Thyroid gland (tissue), 4 donors: ENCODE data around the gene ZNF629. TPM values are rescaled to one million over a fixed set of nuclear protein-coding genes. Genes with fewer than 3 reads are reported as not detected.

Experiments used
- DNase-seq, 2 donors: peaks; one replicate each; pipeline ENCODE4 v3.0.0-alpha.2; 2019
- H3K27ac ChIP-seq, 3 donors: fragments of 200-600 bp; sonication (generic); 1 replicate in 2 of 3; 2 replicates in 1 of 3; pipeline ENCODE4 v1.5.1; 2016 to 2019; ENCODE audit warnings: mild to moderate bottlenecking in 1 of 3, moderate library complexity in 1 of 3
- H3K27me3 ChIP-seq: fragments of 200-600 bp; sonication (generic); one replicate; pipeline ENCODE4 v1.5.1; 2019
- H3K36me3 ChIP-seq, 2 donors: fragments of 200-600 bp; sonication (generic); one replicate each; pipeline ENCODE4 v1.5.1; 2016 to 2019
- H3K4me1 ChIP-seq, 2 donors: fragments of 200-600 bp; sonication (generic); one replicate each; pipeline ENCODE4 v1.5.1; 2017 to 2019
- H3K4me3 ChIP-seq, 3 donors: fragments of 200-600 bp; sonication (generic); replicated peaks in 1 of 3; 1 replicate in 2 of 3; 2 replicates in 1 of 3; pipeline ENCODE4 v1.5.1; 2016; ENCODE audit warnings: mild to moderate bottlenecking in 1 of 3
- H3K9me3 ChIP-seq: fragments of 200-600 bp; sonication (generic); one replicate; pipeline ENCODE4 v1.5.1; 2017
- POLR2A ChIP-seq, 2 donors: fragments of 450-650 bp; IDR thresholded peaks; one replicate each; pipeline ENCODE4 v1.6.1; 2017; ENCODE audit warnings: antibody characterized with exemption in 2 of 2, mild to moderate bottlenecking in 2 of 2, moderate library complexity in 1 of 2
- WGBS, 2 donors: methylation state at CpG; one replicate each; pipeline ENCODE4 v1.1.5; 2017; 5-methylcytosine and 5-hydroxymethylcytosine counted together
- intact Hi-C: fragments of 100-400 bp; cut with DNase I; formaldehyde crosslinking; loops from one replicate; pipeline ENCODE4 v1.15.1; 2023
- total RNA-seq, 4 donors: library from RNA; depleted of rRNA; stranded (reverse); fragments of >200 nt; gene quantifications; one replicate each; pipeline ENCODE4 v1.2.3, GENCODE V29; 2016
- TF ChIP-seq, protein P1 (sequence below), 6 experiments: fragments of 200-600 bp in 3 of 6; fragments of 450-650 bp in 3 of 6; sonication (generic) in 3 of 6; IDR thresholded peaks; one replicate each; pipeline ENCODE4 v1.5.1; 2016 to 2019; ENCODE audit warnings: antibody characterized with exemption in 6 of 6, mild to moderate bottlenecking in 2 of 6, inconsistent platforms in 1 of 6, moderate library complexity in 1 of 6

Gene ZNF629
- total RNA-seq, 4 donors from 2014 or later = 14.5 to 26.7 (median 19.0) TPM

GRCh38 chr16:30761928-30762902 lies 24.8 kb downstream of the ZNF629 start, which contains the start of the genes CFAP119 and RNF40:
Gene CFAP119, minus strand, starts transcription at chr16:30762062. Its CDS starts 314 bp downstream, at chr16:30761748.
Gene RNF40, plus strand, starts transcription at chr16:30762322. Its CDS starts 224 bp downstream, at chr16:30762546.
- Histone ChIP-seq H3K36me3 (peaks cover 33 to 38% of the 10 kb centered on the region in 2 donors), H3K27me3 (no peaks in the 10 kb centered on the region), H3K4me1 (peaks cover 22 to 24% of the 10 kb centered on the region in 2 donors), H3K9me3 (no peaks in the 10 kb centered on the region), H3K4me3 (peak within 1 kb of the TSS; percentile 95 to 99 (median 98)), H3K27ac (peak within 1 kb of the TSS; percentile 74 to 94 (median 82))
- TF ChIP-seq, protein P1, sequence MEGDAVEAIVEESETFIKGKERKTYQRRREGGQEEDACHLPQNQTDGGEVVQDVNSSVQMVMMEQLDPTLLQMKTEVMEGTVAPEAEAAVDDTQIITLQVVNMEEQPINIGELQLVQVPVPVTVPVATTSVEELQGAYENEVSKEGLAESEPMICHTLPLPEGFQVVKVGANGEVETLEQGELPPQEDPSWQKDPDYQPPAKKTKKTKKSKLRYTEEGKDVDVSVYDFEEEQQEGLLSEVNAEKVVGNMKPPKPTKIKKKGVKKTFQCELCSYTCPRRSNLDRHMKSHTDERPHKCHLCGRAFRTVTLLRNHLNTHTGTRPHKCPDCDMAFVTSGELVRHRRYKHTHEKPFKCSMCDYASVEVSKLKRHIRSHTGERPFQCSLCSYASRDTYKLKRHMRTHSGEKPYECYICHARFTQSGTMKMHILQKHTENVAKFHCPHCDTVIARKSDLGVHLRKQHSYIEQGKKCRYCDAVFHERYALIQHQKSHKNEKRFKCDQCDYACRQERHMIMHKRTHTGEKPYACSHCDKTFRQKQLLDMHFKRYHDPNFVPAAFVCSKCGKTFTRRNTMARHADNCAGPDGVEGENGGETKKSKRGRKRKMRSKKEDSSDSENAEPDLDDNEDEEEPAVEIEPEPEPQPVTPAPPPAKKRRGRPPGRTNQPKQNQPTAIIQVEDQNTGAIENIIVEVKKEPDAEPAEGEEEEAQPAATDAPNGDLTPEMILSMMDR (IDR thresholded peaks at IDR 0.05) = no peak
- peak in 1 of 2 donors; percentile 83 for TF ChIP-seq POLR2A (IDR thresholded peaks at IDR 0.05)
- peak; percentile 96 to 98 for DNase-seq
- intact Hi-C loops = no loop called here
- 1% methylated on average over 30 to 47 of the region's 60 CpGs for WGBS, 2 donors

DNA sequence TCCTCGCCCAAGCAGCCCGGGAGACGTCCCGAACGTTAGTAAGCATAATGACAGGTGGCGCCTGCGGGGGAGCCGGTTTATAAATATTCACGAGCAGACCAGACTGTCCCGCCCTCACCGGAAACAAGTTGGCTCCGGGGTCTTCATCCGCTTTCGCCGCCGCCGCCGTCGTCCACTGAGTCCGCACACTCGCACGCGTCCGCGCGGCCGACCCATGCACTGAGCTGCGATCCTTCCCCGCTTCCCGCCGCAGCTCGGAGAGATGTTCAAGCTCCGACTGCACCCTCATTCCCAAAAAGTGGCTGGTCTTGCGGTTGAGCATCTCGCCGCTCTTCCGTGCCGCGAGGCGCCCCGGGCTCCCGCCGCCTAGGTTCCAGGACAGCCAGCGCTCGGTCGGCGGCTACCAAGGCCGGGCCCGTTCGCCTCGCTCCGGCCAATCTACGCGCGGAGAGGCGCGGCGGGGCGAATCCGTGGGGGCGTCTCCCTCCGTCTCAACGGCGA lies 25.5 kb downstream of the ZNF629 start:
- Histone ChIP-seq H3K27ac (peak overlapping the region in 2 of 3 donors; percentile 2 to 94), H3K27me3 (no peaks in the 10 kb centered on the region), H3K4me3 (peak overlapping the region; percentile 36 to 98 (median 41)), H3K36me3 (peaks cover 30 to 38% of the 10 kb centered on the region in 2 donors), H3K4me1 (peaks cover 22 to 24% of the 10 kb centered on the region in 2 donors), H3K9me3 (no peaks in the 10 kb centered on the region)
- WGBS, 2 donors = 0% methylated on average over 10 to 31 of the region's 64 CpGs
- TF ChIP-seq, protein P1 (IDR thresholded peaks at IDR 0.05) = no peak
- no peak for TF ChIP-seq POLR2A (IDR thresholded peaks at IDR 0.05)
- peak; percentile 35 to 46 for DNase-seq
- intact Hi-C loops = no loop called here

- TF ChIP-seq, protein P1 (IDR thresholded peaks at IDR 0.05) = no peak
- no peak for TF ChIP-seq POLR2A (IDR thresholded peaks at IDR 0.05)
- DNase-seq = no peak
- peaks cover 22 to 24% of the 10 kb centered on the region in 2 donors for H3K4me1 ChIP-seq
- H3K4me3 ChIP-seq = peak overlapping the region; percentile 36 to 98 (median 41)
- H3K36me3 ChIP-seq = peaks cover 25 to 32% of the 10 kb centered on the region in 2 donors
- H3K27me3 ChIP-seq = no peaks in the 10 kb centered on the region
- no peaks in the 10 kb centered on the region for H3K9me3 ChIP-seq
- WGBS, 2 donors = 30 to 65% methylated on average over 11 to 25 of the region's 26 CpGs
- peak overlapping the region in 1 of 3 donors; percentile 2 for H3K27ac ChIP-seq
- intact Hi-C loops = no loop called here
Measured at GRCh38 chr16:30760577-30761426, 26.2 kb downstream of the ZNF629 start.

- intact Hi-C loops = no loop called here
- TF ChIP-seq, protein P1 (IDR thresholded peaks at IDR 0.05) = no peak
- no peak for TF ChIP-seq POLR2A (IDR thresholded peaks at IDR 0.05)
- no peak for DNase-seq
- Histone ChIP-seq H3K27ac (no peak overlapping the region), H3K27me3 (no peaks in the 10 kb centered on the region), H3K4me3 (no peak overlapping the region), H3K9me3 (no peaks in the 10 kb centered on the region), H3K36me3 (peaks cover 19 to 25% of the 10 kb centered on the region in 2 donors), H3K4me1 (peaks cover 22 to 24% of the 10 kb centered on the region in 2 donors)
- 89 to 94% methylated on average over 7 of the region's 7 CpGs for WGBS, 2 donors
Measured at GRCh38 chr16:30760001-30760559, 26.9 kb downstream of the ZNF629 start.
